HG02763 (cell line): ENCODE data around the gene LRRC4B.

ENCODE experiments used
- ATAC-seq: cut with Tn5 transposase; IDR thresholded peaks from one replicate; pipeline ENCODE4 v1.9.1; 2021; ENCODE audit warnings: mild to moderate bottlenecking, moderate library complexity; ENCODE audit not compliant: unreplicated experiment

LRRC4B gene

DNA sequence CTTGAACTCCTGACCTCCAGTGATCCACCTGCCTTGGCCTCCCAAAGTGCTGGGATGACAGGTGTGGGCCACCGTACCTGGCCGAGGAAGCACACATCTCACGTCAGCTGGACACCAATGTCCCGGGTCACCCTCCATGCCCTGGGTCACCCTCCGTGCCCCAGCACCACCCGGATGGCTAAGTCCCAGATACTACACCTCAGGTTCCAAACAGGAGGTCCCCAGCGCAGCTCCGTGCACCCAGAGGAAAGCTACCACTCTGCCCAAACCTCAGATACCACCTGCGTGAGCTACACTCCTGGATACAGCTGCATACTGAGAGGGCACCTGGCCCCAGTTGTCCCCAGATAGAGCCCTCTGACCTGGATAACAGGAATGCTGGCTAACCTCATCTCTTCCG lies 14.0 kb downstream of the LRRC4B start:
- ATAC-seq, result no peak

DNA sequence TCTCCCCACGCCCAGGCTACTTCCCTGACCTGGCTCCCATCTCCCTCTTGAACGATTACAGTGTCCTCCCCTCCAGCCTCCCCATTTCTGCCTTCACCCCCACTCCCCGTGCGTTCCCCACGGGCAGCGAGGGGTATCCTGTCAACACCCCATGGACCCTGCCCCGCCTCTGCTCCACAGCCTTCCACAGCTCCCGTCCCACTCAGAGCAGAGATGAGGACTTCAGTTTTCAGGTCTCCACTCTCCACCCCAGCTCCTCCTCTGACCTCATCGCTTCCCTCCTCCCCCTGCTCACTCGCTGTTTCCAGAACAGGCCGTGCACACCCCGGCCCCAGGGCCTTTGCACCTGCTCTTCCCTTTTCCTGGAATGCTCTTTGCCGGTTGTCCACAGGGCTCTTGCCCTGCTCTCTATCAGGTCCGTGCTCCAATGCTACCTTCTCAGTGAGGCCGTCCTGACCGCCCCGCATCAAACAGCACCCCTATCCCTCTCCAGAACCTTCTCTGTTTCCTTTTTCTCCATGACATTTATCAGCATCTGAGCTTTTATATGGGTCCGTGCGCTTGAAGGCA lies 15.0 kb downstream of the LRRC4B start:
- no peak for ATAC-seq

DNA sequence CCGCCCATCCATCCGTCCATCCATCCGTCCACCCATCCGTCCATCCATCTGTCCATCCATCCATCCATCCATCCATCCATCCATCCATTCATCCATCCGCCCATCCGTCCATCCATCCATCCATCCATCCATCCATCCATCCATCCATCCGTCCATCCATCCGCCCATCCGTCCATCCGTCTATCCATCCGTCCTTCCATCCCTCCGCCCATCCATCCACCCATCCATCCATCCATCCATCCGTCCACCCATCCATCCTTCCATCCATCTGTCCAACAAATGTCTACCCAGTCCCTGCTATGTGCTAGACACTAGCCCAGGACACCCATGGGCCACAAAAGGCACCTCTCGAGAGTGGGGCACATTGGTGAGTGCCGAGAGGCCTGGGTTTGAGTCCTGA lies 15.7 kb downstream of the LRRC4B start:
- ATAC-seq, result no peak

DNA sequence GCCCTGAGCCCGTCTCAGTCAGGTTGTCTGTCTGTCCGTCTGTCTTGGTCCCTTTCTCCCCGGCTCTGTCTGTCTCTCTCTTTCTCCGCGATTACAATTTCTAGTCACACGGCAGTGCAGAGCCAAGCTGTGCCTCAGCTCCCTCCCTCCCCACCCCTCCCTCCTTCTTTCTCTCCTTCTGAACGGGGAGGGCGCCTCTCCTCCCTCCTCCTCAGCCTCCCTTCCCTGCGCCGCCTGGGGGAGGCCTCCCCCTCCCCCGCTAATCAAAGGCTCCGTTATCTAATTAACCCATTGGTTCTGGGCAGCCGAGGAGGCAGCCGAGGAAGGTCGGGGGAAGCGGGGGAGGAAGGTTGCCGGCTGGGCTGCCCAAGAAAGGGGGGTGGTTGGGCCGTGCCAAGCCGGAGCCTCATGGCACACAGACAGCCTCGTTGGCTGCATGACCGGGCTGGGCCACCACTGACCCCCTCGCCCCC lies 16.5 kb downstream of the LRRC4B start:
- ATAC-seq, result no peak

DNA sequence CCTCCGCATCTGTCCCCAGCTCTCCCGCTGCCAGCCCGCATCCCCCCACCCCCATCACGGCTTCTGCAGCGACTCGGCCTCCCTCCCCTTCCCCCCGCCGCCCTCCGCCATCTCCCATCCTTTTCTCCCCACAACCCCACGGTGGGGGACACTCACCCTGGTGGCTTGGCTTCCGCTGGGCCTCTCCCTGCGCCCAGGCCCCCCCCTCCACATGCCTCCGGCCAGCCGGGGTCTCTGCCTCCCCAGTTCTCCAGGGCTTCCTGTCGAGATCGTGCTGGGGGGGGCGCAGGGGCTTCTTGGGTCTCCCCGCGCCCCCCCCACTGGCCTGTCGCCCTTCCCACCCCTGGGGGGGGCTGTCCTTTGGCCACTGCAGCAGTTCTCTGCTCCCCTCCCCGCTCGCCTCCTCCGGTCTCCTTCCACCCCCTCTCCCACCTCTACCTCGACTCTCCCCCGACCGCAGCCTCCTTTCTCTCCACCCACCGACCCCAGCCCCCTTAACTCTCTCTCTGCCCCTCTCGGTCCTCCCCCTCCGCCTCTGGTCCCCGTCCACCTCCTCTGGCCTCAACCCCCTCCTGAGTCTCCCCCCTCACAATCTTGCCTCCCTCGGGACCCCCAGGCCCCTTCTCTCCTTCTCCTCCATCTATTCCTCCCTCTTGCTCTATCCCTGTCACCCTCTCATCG lies 17.1 kb downstream of the LRRC4B start:
- ATAC-seq, result no peak

DNA sequence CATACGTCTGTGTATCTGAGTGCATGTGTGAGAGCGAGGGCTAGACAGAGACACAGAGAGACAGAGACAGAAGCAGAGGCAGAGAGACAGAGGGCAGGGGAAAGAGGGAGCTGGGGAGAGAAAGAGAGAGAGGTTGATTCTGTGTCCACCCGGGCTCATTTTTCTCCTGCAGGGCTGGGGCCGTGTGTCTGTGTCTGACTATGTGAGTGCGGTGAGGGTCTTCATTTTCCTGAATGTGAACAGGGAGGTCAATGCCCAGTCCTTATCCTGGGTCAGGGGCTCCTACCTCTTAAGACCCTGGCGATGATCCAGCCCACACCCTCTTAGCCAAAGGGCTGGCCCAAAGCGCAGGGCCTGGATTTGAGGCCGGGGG lies 17.7 kb downstream of the LRRC4B start:
- ATAC-seq, result no peak

DNA sequence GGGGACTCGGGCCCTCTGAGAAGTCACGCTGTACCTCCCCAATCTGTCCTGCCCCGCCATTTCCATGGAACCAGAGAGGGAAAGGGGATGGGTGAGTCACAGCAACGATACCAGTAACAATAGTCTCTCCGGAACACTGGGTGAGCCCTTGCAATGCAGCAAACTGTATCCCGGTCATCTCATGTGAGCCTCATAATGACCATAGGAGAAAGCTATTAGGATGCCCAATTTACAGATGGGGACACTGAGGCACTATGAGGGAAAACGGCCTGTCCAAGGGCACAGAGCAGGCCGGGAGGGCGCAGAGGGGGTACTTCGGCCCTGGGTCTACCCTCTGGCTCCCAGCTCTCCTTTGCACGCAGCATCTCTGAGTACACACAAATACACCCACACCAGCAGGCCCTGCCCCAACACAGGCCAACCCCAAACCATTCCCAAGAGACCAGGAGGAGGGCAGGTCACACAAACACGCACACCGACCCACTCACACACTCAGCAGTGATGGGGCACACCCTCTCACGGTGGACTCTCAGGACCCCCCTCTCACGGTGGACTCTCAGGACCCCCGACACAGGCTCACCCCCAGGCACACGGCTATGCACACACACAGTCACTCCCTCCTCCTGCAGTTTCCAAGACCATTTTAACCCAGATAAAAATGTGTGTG lies 18.2 kb downstream of the LRRC4B start:
- no peak for ATAC-seq

DNA sequence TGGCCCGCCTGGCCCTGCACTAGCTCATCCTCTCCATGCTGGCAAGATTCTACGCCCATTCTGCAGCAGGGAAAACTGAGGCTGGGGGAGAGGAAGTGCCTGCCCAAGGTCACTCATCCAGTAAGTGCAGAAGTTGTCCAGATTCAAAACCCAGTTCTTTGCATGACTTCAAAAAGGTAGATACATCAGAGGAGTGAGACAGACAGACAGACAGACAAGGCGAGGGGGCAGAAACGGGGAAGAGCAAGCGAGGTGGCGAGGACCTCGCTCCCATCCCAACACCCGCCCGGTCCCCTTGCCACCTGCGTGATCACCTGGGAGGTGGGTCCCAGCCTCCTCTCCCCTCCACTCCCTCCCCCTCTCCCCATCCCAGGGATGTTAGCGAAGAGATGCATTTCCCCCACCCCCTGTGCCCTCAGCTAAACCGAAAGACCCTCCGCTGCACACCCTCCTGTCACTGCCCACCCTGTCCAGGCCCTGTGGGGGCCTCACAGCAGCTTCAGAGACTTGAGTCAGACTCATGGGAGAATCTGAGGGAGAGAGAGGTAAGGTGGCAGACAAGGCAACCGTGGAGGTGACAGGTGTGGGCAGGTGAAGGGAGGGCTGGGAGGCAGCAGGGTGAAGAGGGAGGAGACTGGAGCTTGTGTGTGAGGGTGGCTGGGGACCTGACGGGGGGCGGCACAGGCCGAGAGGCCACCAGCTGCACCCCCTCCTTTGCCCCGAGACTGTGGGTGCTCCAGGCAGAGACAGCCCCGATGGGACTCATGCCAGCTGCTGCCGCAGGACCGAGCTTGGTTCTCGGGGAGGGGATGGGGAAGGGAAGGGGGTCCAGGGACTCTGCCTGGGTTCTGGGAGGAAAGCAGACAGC lies 18.9 kb downstream of the LRRC4B start:
- ATAC-seq, result no peak

DNA sequence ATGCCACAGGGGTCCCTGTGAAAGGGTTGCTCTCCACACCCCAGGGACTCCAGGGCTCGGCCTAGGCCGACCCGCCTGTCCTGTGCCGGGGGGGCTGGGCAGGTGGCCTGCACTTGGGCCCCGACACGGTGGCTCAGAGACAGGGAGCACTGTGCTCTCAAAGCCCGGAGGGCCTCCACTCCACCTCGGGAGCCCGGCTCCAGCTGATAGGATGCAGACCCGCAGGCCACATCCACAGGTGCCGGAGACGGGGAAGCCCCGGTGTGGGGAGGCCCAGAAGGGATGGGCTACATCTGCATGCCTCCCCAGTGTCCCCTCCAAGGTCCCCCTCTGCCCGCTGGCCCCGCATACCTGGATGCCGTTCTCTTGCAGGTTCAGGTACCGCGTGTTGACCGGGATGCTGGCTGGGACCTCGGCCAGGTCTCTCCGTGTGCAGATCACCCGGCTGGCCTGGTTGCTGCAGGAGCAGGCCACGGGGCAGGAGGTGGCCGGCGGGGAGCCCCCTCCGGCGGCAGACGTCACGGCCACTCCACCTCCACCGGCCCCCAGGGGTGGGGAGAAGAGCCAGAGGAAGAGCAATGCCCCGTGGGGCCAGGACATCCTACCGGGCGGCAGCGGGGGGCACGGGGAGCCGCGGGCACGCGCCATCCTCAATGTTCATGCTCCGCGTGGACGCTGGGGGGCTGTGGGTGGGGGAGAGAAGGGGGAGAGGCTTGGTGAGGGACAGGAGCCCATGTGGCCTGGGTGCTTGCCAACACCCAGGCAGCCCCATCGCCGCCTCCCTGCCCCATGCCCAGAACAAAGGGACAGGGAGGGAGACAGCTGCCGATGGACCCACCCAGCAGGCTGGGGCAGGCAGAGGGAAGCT lies 19.8 kb downstream of the LRRC4B start:
- ATAC-seq, result no peak

DNA sequence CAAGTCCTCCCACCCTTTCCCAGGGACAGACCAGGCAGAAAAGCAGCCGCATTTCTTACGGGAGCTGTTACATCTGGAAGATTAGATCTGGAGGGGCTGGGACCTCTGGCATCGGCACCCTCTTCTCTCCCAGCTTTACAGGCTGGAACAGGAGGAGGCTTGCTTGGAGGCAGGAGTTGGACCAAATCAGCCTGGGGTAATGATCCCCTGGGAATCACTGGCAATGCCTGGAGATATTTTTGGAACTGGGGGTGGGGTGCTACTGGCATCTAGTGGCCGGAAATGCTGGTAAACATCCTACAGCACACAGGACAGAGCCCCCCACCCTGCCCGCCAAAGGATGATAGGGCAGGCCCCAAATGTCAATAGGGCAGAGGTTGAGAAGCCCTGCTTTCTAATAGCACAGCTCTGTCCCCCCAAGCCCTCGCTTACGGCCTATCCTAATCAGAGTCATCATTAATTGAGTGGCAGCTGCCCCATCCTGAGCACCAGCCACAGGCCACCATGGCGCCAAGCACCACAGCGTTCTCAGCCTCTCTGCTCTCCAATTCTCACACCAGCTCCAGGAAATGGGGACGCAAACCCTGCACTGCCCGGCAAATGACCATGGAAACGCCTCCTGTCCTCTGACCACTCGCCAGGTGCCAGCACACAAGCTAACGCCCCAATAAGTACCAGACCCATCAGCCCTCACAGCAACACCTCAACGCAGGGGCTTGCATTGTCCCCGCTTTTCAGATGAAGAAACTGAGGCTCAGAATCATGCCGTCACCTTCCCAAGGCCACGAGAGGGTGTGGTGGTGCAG lies 20.6 kb downstream of the LRRC4B start:
- no peak for ATAC-seq

DNA sequence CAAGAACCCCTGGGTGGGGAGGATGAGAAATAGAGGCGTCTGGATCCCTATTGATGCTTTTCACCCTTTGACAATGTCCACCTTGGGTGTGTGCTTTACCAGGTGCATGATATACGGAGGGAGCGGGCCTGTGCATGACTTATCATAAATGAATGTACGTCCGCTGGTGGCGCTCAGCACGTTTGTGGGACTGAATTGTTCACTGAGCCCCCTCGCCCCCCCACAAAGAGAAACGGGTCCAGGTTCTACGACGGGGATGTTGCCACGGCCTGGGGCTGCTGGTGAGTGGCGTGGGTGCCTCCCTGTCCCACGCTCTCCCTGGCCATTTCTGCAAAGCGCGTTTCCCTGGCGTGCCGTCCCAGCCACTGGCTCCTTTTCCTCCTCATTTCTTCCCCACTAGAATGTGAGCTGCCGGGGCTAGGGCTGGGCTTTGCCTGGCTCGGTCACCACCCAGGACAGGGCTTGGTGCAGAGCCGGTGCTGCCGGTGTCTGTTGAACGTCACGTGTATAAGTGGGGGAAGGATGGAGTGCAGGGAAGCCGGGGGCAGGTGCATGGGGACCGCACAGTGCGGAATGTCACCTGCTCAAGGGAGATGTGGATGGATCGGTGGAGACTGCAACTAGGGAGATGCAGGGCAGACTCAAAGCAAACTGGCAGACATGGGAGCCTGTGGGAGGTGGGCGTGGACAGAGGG lies 21.6 kb downstream of the LRRC4B start:
- no peak for ATAC-seq

DNA sequence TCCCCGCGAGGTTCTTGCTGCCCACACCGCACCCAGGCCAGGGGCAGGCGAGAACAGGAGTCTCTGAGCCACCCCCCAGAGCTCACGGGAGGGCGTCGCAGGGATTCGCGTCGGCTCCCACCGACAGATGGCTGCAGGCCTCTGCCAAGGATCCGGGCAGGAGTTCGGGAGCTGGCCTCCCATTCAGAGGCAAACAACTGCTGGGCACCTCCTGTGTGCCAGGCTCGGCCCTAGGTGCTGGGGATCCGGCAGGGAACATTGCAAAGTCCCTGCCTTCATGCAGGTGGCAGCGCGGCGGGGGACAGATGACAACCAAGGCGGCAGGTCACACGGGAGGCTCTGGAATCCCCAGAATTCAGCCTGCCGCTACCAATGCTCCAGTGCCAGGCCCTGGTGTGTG lies 25.3 kb downstream of the LRRC4B start:
- no peak for ATAC-seq

DNA sequence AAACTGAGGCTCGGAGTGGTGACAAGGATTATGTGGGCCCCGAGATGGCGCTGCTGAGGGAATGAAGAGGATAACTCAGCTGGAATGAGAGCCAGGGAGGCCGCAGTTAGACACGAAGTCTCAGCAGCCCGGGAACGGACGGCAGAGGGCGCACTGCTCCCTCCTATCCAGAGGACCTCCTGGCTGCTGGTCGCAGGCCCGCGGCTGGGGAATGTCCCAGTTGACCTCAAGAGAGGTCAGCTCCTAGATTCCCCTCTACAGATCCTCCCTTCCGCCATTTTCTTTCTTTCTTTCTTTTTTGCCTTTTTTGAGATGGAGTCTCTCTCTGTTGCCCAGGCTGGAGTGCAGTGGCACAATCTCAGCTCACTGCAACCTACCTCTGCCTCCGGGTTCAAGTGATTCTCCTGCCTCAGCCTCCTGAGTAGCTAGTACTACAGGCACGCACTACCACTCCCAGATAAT lies 30.4 kb downstream of the LRRC4B start:
- ATAC-seq, result no peak

DNA sequence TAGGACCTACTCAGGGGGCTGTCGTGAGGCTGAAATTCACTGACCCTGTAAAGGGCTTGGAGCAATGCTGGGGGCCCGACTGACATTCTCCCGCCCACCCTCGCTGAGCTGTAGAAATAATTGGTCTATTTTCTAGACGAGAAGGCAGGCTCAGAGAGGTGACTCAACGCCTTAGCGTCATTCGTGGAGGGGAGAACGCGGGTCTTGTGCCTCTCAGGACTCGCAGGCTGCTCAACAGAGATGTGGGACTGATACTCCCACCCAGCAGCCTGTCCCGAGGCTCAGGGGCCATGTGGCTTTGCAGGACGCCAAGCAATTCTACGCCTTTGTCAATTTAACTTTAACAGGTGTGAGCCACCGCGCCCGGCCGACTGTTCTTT lies 30.9 kb downstream of the LRRC4B start:
- no peak for ATAC-seq

DNA sequence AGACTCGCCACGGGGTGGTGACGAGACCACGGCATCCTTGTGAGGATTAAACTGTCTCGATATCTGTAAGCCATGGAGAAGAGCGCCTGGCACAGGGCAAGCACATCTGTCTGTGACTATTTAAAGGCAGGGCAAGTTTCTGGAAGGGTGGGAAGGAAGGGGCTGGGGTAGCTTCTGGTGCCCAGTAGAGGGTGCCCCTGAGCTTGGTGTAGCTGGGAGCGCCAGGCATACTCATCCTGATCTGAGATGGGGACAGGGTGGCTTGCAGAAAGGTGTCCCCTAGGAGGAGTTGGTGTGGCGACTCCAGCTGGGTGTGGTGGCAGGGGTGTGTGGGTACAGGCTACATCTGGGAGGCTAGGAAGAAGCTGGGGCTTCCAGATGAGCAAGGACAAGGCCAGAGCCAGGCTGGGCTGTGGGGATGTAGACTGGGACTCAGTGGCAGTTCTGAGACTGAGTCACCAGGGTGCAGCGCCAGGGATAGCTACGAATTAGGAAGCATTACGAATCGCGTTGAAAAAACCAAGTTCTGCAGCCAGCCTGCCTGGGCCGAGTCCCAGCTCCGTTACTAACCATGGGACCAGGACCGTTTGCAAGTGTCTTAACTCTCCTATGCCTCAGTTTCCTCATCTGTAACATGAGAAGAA lies 31.5 kb downstream of the LRRC4B start:
- ATAC-seq, result no peak

DNA sequence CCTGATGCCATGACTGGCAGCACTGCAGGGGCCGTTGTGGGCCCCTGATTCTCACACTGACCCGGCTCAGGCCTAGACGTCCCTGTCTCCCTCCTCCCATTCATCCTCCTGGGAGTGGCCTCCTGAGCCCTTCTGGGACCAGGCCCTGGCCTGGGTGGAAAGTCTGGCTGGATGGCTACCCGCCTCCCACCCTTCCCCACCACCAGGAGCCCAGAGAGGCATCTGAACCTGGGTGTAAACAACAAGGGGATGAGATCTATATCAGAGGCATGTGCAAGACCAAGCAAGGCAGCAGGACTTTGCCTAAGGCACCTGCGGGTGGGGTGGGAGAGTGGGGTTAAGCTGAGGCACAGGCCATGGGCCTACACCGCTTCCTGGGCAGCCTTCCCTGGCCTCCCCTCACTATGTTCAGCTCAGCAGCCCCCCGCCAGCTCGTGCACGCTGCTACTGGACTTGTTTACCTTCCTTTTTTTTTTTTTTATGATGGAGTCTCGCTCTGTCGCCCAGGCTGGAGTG lies 32.5 kb downstream of the LRRC4B start:
- no peak for ATAC-seq

DNA sequence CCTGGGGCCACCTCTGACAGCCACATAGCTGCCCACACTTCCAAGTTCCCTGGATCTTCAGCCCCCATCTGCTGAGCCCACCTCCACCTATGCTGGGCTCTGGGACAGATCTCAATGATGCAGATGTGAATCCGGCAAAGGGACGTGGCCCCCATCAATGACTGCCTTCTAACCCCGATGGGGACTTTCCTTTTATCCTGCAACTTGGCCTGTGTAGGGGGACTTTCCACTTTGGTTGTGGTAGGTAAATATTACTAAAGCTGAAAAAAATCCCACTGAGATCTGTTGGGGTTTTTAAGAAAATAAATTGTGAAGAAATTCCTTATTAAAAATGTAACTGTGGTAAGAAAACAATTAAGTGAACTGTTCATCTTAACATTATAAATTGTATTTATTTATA lies 33.8 kb downstream of the LRRC4B start:
- no peak for ATAC-seq

DNA sequence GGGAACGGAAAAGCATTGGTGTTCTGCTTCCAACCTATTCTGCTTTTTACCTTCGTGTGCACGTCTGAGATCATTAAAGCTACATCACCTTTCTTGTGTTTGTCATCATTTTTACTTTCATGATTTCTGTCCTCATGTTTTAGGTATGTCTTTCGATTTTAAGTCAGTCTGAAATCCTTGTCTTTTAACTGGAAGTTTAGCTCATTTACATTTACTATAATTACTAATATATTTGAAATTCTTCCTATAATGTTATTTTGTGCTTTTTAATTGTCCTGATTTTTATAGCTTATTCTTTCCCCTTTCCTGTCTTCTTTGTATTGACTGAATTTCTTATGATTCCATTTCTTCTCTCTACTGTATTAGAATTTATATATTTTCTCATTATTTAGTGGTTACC lies 35.3 kb downstream of the LRRC4B start:
- ATAC-seq, result no peak
